Colon (tissue), 2 donors: Measurements from ENCODE around the gene KAZALD1.

Experiments used
- FAIRE-seq: peaks from 2 replicates; lab custom pipeline; 2012; peaks lifted over from hg19 to GRCh38; lab: Jason Lieb, UNC
- donor health status: control.
- donor health status: control.

KAZALD1 gene, protein sequence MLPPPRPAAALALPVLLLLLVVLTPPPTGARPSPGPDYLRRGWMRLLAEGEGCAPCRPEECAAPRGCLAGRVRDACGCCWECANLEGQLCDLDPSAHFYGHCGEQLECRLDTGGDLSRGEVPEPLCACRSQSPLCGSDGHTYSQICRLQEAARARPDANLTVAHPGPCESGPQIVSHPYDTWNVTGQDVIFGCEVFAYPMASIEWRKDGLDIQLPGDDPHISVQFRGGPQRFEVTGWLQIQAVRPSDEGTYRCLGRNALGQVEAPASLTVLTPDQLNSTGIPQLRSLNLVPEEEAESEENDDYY

DNA sequence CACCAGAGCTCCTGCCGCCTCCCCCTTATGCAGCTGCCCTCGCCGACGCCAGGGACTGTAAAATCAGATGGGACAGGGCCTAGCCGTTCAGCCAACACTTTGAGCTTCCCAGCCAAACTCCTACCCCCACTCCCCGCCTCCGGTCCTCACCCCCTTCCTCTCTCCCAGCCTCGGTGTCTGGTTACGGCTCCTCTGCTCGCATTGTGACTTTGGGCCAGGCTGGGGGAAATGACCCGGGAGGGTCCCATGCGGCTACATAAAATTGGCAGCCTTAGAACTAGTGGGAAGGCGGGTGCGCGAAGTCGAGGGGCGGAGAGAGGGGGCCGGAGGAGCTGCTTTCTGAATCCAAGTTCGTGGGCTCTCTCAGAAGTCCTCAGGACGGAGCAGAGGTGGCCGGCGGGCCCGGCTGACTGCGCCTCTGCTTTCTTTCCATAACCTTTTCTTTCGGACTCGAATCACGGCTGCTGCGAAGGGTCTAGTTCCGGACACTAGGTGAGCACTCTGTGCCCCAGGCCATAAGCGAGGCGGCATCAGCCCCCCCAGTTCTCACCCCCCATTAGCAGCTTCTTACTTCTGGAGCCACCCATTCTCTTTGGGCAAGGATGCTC, at the start of gene KAZALD1:
KAZALD1 (plus strand) TSS at position 366 of the 608 bp plus-strand sequence. CDS start 604 bp downstream, outside the sequence.
- no peak for FAIRE-seq

DNA sequence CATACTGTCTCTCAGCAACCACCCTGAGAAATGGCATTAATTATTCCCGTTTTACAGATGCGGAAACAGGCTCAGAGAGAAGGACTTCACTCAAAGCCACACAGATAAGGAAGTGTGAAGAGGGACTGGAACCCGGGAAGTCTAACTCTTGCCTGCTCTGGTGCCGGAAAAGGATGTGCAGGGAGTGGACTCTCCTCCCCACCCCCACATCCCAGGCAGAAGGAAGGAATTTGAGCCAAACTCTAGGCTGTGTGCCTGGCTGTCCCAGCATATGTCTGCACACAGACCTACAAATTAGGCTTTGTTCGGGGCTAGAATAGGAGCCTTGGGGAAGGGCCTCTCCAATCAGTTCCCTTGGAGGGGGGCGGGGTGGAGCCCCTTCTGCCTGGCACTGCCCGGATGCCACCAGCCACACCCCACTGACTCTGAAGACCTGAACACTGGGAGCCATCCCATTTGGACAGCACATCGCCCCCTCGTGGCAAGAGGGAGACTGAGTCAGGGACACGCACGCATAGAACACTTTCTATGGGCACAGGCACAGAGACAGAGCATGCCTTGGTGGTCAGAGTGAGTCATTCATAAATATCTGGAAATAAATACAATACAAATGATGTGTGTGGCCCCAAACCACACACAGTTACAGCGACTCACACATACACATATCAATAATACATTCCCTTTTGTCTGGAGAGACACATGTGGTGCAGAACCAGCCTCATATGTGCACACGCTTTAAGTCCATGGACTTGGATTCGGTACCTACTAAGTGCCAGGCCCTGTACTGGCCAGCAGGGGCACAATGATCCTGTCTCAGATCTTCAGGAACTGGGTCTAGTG, 49.0 kb upstream of the KAZALD1 start:
- FAIRE-seq, result no peak

DNA sequence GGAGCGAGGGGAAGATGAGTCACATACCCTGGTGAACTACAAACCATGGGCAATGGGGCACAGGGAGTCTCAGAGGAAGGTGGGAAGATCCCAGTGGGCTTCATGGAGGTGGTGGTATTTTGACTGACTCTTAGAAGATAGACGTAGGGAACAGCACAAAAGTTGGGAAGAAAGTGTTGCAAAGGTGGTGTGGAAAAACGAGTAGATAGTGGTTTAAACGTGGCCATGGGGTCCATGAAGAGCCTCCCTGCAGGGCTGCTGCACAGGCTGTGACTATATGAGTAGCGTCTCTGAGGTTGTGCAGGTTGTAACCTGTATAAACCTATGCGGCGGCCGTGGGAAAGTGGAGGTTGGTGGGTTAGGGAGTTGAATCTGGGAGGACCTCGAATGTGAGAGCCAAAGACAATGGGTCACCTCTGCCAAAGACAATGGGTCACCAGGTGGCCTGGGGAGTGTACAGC, 48.4 kb upstream of the KAZALD1 start:
- FAIRE-seq, result no peak

DNA sequence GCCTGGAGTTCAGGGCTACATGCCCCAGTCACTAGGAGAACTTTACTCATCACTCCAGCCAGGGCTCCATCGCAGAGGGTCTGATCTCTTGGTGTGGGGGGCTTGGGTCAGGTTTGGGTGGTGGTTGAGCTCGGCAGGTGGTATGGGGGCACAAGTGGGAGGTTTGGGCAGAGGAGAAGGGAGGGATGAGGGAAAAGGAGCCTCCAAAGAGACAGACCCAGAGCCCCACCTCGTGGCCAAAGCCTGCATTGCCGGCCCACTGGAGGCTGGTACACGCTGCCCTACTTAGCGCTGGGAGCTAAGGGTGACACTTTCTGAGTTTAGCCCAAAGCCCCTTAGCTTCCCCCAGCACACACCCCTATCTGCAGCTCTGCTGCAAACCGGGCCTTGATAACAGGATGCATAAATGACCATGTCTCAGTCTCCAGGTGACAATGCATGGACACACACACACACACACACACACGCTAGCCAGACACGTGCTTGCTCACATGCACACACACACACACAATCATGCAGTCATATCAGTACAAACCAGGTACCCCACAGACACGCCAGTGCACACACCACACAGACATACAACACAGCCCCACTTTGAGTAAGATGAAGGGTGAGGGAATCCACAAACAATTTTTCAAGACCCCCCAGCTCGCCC, 47.4 kb upstream of the KAZALD1 start:
- no peak for FAIRE-seq

DNA sequence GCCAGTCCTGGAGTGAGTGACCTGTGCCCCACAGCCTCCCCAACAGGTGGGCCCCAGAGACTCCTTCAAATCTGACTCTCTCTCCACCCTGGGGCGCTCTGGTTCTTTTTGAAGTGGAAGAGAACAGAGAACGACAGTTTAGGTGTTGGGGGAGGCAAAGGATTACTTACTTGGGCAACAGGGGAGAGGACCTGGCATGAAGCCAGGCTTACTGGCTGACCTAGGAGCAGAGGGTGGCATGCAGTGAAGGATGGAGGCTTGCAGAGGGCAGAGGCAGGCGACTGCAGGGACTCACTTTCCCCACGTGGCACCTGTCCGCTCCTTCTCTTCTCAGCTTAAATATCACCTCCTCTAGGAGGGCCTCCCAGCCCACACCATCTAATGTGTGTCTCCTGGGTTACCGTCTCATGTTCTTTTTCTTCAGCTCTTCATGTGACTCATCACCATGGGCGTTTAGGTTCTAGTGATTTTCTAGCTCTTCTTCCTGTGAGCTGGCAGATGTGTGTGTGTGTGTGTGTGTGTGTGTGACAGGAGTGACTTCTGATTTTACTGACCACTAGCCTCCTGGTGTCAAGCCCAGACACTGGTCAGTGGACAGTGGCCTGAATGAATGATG, 46.7 kb upstream of the KAZALD1 start:
- FAIRE-seq, result no peak

DNA sequence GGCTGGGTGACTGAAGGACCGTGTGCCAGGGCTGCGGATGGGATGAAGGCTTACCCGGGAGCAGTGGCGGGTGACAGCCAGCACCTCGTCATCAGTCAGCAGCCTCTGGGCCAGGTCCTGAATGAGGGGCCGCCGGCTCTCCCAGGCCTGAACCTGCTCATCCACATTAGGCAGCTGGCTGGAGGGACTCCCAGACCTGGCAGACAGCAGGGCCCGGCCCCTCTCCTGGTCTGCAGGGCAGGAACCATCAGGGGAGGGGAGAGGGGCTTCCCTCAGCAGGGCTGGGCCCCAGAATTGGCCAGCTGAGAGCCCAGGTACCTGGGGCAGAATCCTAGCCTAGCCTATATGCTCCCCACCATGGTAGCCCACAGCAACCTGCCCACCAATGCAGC, 46.2 kb upstream of the KAZALD1 start:
- FAIRE-seq, result no peak

DNA sequence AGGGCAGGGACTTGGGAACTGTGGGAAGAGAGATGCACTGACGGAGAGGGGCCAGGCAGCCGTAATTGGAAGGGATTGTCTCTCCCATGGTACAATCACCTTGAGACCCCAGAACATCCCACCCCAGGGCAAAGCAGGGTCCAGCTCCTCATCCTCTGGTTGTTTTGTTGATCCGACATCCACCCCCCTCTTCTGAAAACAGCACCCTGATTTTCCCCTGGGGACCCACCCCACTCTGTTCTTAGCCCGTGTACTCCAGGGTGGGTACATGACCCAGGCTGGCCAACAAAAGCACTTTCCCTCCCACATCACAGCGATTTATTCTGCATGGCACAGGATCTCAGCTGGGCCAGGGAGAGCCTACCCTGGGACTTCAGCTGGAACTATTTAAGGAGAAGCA, 45.0 kb upstream of the KAZALD1 start:
- no peak for FAIRE-seq

DNA sequence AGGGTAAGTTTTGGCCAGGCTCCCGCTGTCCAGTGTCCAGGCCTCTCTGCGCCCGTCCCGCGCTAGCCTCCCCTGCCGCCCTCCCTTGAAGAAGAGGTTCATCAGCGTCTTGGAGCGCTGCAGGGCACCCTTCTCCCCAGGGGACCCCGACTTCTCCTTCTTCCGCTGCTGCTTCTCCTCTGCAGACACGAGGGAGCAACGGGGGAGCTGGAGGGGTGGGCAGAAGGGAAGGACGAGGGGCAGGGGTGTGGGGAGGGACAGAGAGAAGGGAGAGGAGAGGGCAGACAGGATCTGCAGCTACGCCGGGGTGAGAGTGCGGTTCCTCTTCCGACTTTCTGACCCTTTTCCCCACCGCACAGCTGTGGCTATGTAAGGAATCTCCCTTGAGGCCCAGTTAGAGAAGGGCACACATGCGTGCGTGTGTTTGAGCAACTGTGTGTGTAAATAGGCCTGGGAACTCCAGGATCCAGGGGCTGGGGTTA, 43.6 kb upstream of the KAZALD1 start:
- FAIRE-seq, result no peak

DNA sequence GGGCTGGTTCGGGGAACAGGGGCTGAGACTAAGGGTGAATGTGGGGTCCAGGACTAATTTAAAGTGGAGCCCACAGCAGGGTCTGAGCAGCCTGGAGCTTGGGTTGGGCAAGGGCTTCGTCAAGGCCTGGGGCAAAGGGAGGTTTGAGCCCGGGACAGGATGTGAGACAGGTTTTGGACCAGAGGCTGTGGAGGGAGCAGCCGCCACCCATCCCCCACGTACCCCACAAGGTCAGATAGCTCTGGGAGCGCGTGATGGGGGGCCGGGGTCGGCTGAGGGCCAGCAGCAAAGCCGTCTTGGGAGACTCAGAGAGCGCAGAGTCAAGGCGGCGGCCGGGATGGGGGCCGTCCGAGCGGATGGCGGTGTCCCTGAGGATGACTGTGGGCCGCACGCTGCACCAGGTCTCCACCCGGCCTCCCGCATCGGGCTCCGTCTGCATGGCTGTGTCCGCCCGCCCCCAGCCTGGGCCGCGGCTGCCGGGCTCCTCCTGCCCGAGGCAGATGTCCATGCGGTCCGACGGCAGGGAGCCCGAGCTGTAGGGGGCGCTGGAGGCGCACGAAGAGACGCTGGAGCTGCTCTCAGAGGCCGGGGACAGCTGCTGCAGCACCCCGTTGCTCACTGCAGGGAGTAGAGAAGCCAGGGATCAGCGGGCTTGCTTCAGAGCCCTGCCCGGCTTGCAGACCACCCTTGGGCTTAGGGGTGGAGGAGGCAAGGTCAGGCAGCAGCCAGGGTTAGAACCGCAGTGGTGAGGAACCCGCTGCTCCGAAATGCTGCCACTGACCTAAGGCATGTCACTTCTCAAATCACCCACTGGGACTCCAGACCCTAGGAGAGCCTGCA, 43.0 kb upstream of the KAZALD1 start:
- no peak for FAIRE-seq

DNA sequence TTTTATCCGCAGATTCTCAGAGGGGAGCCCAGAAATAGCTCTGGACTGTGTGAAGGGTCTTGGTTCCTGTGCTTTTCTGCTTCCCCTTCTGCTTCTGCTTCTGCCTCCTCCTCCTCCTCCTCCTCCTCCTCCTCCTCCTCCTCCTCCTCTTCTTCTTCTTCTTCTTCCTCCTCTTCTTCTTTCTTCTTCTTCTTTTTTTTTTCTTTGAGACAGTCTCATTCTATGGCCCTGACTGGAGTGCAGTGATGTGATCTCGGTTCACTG, 42.4 kb upstream of the KAZALD1 start:
- FAIRE-seq, result no peak

DNA sequence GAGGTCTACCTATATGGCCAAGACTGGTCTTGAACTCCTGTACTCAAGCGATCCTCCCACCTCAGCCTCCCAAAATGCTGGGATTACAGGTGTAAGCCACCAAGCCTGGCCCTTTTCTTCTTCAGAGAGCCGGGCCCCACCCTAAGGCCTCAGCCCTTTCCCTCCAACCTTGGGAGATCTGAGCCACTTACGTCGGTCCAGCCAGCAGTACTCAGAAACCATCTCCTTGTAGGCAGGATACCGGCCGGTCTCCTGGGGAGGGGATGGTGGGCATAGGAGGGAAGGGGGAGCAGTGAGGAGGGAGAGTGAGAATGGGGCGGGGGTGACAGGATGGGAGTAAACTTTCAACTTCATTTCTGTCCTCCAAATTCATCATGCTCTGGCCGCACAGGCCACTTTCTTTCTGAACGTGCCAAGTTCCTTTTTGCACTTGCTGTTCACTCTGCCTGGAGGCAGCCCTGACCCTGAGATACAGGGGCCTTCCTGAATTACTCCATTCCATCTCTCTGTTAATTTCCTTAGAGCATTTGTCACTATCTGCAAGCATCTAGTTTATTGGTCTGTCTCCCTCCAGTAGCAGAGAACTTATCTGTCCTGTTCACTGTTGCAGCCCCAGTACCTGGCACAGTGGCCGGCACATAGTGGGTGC, 41.2 kb upstream of the KAZALD1 start:
- FAIRE-seq, result no peak

DNA sequence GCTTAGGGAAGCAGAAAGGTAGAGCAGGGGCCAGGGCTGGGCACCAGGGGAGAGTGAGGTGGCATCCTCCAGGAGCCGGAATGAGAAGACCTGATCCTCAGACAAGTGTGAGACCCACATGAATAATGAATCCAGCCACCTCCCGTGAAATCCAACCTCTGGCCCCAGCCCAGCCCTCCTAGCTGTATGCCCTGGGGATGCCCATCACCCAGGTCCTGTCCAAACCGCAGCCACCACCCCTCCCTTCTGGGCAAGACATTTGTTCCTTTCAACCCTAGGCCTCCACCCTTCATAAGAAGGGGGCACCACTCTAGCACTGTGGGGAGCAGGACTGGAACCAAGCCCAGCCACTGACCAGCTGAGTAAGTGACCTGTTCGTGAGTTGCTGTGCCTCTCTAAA, 40.5 kb upstream of the KAZALD1 start:
- no peak for FAIRE-seq

DNA sequence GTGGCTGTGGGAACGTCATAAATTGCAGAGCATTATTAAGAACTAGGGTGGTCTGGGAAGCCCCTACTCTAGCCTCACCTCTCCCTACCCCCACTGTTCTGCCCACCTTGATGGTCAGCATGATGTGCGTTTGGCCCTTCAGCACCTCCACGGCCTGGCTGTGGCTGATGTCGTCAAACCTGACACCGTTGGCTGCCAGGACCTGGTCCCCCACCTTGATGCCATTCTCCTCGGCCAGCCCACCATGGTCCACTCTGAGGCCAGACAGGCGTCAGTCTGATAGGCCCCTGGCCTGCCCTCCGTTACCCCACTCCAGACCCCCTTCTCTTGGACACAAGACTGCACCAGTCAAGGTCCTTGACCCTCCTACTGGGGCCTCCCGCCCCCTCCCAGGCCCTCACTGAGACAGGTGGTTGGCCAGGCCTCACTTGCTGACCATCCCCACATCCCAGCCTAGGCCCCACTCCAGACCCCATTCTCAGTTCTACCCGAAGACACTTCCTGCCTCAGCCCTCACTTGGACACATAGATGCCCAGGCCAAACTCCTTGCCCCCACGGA, 40.0 kb upstream of the KAZALD1 start:
- no peak for FAIRE-seq

DNA sequence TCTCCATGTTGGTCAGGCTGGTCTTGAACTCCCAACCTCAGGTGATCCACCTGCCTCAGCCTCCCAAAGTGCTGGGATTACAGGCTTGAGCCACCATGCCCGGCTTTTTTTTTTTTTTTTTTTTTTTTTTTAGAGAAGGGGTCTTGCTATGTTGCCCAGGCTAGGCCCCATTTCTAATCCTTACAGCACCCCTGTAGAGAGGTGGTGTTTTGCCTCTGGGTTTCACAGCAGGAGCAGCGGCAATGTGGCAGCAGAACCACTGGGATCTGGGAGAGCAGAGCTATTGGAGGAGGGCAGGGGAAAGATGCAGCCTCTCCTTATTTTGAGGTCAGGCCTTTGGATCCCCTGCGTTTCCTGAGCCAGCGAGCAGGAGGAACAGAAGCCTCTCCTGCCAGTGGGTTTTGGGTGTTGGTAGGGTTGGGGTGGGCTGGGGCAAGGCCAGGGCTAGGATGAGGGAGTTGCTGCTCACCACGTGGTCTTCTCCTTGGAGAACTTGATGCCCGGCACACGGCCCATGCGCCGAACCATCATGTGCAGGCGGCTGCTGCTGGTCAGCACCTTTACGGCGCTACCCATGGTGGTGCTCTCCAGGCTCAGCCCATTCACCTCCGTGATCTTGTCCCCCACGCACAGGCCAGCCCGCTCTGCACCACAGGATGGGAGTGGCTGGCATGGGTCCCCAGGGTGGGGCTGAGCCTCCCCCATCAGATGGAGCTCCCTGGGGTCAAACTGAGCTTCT, 38.7 kb upstream of the KAZALD1 start:
- no peak for FAIRE-seq

DNA sequence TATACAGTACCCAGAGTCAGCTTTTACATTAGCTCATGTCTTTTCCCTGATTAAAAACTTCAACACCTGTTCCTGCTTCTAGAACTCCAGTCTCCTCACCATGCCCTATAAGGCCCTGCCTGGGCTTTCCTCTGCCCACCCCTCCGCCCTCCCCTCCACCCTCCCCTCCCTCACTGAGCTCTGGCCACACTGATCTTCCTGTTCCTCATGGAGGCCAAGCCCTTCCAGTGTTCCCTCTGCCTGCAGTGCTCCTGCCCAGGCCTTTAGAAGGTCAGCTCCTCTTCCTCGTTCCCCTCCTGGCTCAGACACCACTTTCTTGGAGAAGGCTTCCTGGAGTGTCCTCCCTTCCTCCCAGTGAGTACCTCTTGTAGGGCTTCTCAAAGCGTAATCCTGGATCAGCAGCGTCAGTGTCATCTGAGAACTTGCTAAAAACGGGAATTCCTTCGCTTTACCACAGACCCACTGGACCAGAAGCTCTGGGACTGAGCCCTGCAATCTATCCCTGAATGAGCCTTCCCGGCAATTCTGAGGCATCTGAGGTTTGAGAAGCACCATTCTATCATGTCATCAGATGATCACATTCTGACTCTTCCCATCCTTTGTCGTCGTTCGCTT, 34.6 kb upstream of the KAZALD1 start:
- FAIRE-seq, result no peak

DNA sequence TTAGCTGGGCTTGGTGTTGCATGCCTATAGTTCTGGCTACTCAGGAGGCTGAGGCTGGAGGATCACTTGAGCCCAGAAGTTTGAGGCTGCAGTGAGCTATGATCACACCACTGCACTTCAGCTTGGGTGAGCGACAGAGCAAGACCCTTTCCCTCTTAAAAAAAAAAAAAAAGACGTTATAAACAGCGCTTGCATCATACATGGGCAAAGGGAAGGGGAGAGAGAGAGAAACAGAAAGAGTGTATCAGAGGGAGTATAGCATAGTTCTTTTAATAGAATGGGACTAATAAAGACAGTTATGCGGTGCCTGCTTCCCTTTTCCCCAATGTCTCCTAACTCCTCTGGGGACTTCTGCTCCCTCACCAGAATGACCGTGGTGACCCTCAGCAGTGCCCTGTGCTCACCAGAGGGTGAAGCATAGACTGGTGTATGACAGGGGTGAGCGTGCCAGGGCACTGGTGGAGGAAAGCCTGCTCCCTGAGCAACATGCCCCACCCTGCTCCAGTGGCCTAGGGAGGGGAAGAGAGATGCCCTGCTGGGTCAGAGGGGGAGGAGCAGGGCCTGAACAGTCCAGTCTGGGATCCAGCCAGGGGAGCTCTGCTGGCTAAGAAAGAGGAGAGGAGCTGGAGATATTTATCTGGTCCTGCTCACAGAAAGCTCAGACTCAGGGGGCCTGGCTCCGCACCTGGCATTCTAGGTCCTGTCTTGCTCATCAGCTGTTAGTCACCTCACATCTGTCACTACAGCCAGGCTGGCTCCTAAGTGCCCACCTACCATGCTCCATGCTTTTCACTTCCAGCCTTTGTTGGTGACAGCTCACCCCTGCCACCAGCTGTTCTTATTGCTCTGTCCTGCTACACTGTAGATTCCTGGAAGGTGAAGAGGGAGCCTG, 33.1 kb upstream of the KAZALD1 start:
- no peak for FAIRE-seq

DNA sequence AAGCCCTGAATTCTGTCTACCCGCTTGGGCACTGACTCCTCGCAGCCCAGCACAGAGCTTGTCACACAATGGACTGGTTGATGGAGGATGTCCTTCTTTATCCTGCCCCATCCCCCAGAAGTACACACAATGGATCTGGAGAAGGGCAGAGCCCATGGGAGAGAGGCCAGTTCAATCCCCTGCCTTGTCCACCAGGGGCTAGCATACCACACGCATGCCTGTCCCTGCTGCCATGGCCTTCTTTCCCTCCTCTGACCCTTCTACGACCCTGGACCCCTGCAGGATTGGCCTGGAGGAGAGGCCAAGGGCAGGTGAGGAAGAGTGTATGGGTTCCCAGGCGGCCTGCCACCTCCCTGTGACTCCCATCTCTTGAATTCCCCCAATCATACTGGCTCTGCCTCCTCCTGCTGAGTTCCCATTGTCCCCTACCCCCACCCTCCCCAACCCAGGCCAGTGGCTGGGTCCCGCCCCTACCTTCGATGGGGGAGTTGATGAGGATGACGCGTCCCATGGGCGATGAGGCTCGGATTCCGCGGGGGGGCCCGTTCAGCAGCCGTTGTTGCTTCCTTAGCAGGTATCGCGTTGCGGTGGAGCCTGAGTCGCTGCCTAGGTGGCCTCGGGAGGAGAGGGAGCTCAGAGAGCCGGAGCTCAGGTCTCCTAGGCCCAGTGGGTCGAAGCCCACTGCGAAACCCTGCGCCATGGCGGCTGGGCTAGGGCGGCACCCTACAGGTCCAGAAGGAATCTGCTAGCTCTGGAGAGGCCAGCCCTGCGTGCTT, 32.1 kb upstream of the KAZALD1 start:
- FAIRE-seq, result no peak
